DMS153 (cell line): ENCODE results near the gene RRAGB.
"Not testable (repeated sequence)": the region's sequence is repeated elsewhere in the genome, so short reads cannot be mapped to it uniquely, and the experiment has no call there.

Source experiments
- DNase-seq: peaks from one replicate; lab custom pipeline; 2025; lab: John Stamatoyannopoulos, UW

RRAGB gene, protein sequence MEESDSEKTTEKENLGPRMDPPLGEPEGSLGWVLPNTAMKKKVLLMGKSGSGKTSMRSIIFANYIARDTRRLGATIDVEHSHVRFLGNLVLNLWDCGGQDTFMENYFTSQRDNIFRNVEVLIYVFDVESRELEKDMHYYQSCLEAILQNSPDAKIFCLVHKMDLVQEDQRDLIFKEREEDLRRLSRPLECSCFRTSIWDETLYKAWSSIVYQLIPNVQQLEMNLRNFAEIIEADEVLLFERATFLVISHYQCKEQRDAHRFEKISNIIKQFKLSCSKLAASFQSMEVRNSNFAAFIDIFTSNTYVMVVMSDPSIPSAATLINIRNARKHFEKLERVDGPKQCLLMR

GRCh38 chrX:55717521-55718497 is at the start of gene RRAGB:
TSS of gene RRAGB (plus strand) at chrX:55717749. CDS start at chrX:55718328, 579 bp downstream.
- peak; percentile 92 for DNase-seq

DNA sequence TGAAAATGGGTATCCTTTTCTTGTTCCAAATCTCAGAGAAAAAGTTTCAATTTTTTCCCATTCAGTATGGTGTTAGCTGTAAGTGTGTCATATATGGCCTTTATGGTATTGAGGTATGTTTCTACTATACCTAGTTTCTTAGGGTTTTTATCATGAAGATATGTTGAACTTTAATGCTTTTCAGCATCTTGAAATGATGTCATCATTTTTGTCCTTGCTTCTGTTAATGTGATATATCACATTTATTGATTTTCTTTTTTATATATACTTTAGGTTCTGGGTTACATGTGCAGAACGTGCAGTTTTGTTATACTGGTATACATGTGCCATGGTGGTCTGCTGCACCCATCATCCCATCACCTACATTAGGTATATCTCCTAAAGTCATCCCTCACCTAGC is 49.5 kb upstream of the RRAGB start:
- DNase-seq = no peak

DNA sequence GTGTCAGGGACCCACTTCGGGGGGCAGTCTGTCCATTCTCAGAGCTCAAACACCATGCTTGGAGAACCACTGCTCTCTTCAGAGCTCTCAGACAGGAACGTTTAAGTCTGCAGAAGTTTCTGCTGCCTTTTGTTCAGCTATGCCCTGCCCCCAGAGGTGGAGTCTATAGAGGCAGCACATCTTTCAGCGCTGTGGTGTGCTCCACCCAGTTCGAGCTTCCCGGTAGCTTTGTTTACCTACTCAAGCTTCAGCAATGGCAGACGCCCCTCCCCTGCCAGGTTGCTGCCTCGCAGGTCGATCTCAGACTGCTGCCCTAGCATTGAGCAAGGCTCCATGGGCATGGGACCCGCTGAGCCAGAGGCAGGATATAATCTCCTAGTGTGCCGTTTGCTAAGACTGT is 29.0 kb upstream of the RRAGB start:
- not testable (repeated sequence) for DNase-seq

- DNase-seq = no peak
Measured at GRCh38 chrX:55695227-55696018, 22.1 kb upstream of the RRAGB start.

- no peak for DNase-seq
Measured at GRCh38 chrX:55697381-55697780, 20.2 kb upstream of the RRAGB start.

GRCh38 chrX:55702671-55703070 is 14.9 kb upstream of the RRAGB start:
- no peak for DNase-seq

DNA sequence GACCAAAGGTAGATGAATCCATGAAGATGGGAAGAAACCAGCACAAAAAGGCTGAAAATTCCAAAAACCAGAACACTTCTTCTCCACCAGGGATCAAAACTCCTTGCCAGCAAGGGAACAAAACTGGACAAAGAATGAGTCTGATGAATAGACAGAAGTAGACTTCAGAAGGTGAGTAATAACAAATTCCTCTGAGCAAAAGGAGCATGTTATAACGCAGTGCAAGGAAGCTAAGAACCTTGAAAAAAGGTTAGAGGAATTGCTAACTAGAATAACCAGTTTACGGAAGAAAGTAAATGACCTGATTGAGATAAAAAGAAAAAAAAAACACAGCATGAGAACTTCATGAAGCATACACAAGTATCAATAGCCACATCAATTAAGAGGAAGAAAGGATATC is 14.1 kb upstream of the RRAGB start:
- DNase-seq = not testable (repeated sequence)

- DNase-seq = not testable (repeated sequence)
Measured at GRCh38 chrX:55705066-55705465, 12.5 kb upstream of the RRAGB start.

DNA sequence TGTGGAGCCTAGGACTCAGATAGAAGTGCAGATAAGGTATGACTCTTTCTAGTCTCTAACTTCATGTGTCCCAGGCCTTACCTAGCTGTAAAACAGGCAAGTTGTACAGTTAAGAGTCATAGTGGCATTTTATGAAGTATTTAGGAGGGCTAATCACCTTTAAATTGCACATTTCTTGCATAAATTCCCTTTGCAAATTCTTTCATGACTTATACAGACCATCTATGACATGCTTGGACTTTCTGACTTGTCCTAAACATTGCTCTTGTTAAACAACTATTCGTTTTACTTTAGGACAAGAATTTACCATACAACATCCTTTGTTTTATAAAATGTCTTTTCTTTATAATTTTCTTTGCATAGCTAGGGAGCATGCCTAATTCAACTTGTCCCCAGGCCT is 7.8 kb upstream of the RRAGB start:
- no peak for DNase-seq

DNA sequence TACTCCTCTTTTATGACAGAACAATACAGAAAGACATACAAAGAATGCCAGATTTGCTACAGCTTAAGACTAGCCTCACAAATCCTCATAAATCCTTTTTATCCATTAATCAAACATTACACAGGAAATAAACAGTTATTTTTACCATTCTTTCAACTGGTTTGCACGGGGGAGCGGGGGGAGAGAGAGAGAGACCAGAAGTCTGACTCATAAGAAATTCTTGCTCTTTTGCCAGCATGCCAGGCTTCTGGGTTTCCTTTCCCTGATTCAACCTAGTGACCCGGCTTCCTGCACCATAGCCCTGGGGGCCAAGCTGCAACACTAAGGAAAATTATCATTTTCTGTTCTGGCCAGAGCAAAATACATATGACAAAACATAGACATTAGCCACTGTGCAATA is 6.8 kb upstream of the RRAGB start:
- no peak for DNase-seq

GRCh38 chrX:55713631-55714030 is 3.9 kb upstream of the RRAGB start:
- no peak for DNase-seq

- no peak for DNase-seq
Measured at GRCh38 chrX:55714161-55714560, 3.4 kb upstream of the RRAGB start.

DNA sequence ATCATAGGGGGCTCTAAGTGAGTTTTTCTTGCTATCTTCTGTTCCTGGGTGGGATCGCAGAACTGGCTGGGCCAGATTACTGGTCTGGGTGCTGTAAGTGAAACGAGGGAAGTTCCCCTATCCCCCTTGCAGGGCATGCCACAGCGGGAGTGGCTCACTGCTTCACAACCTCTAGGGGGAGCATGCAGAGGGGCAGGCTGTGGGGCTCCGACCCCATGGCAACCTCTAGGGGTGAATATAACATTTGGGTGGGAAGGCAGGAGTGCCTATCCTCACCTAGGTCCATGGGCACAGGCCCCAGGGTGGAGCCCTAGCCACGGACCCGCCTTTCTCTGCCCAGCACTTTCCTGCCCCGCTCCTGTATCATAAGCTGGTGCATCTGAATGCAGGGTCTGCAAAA is 1.7 kb upstream of the RRAGB start:
- no peak for DNase-seq

- DNase-seq = no peak
Measured at GRCh38 chrX:55716937-55717336, 612 bp upstream of the RRAGB start.

- no peak for DNase-seq
Measured at GRCh38 chrX:55731826-55732225, 14.3 kb downstream of the RRAGB start.

DNA sequence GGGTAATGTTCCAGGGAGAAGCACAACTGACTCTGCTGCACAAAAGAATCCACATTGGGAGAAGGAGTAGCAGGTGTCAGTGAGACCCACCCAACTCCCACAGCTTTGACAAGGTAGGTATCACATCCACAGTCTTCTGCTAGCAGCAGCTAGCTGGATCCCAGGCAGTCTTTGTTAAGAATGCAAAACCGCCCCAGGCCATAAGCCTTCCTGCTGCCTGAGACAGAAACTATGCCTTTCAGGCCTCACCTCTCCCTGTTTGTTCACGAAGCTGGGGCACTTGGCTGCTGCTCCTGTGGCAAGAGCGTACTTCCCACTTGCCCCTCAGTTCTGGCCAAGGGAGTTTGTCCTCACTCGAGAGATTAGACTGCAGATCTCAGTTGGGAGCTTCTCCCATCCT is 21.4 kb downstream of the RRAGB start:
- DNase-seq = no peak

- DNase-seq = no peak
Measured at GRCh38 chrX:55742649-55743048, 25.1 kb downstream of the RRAGB start.

GRCh38 chrX:55748463-55748862 is 30.9 kb downstream of the RRAGB start:
- not testable (repeated sequence) for DNase-seq

DNA sequence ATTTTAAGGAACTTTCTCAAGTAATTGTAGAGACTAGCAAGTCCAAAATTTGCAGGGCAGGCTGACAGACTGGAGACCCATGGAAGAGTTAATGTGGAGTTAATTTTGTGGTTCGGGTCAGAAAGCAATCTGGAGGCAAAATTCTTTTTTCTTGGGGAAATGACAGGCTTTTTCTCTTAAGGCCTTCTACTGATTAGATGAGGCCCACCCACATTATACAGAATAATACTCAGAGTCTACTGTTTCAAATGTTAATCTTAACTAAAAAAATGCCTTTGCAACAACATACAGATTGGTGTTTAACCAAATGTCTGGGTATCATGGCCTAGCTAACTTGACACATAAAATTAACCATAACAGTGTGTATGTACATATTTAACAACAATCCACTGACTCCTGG is 32.7 kb downstream of the RRAGB start:
- no peak for DNase-seq

- DNase-seq = no peak
Measured at GRCh38 chrX:55754861-55755294, 37.3 kb downstream of the RRAGB start.

- no peak for DNase-seq
Measured at GRCh38 chrX:55758033-55758432, 40.5 kb downstream of the RRAGB start.

DNA sequence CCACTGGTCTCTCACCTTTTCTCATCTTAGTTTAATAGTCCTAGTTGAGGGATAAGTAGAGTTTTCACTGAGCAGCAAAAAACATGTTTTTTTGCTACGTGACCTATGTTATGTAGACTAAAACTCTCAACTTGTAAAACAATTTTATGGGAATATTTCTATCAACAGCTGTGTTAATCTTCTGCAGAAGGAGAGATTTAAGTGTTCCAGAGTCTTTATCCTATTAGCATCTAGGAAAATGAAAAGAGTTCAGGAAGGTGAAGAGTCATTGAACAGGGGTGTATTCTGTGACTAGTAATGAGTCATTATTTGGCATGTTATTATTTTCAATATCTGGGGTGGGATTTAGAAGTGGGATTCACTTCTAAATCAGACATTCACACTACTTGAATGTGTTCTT is 41.9 kb downstream of the RRAGB start:
- DNase-seq = no peak
